PC-9 (cell line): ENCODE measurements around the gene SOX13.
"Not testable (repeated sequence)": the region's sequence is repeated elsewhere in the genome, so short reads cannot be mapped to it uniquely, and the experiment has no call there.

Experiments used
- EZH2 ChIP-seq: fragments of 200-600 bp; sonication (generic); IDR thresholded peaks from 2 replicates; pipeline ENCODE4 v1.8.0; 2017; ENCODE audit warnings: antibody characterized with exemption, low read depth
- TF ChIP-seq, protein P1 (sequence below): fragments of 200-600 bp; sonication (generic); conservative IDR thresholded peaks from 2 replicates; pipeline ENCODE4 v1.6.1; 2017; ENCODE audit warnings: mixed run types, antibody characterized with exemption, mild to moderate bottlenecking, moderate library complexity

DNA sequence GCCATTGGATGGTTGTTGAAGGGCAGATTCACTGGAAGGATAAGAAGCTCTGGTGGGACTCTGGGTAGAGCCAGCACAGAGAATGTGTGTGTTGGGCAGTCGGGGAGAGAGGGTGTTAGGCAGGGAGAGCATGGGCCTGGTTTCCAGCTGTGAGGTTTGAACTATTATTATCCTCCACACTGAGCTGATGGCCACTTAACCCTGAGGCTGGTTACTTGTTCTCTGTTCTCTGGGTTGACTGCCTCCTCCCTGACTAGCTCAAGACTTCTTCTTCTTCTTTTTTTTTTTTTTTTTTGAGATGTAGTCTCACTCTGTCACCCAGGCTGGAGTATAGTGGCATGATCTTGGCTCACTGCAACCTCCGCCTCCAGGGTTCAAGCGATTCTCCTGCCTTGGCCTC is 17.2 kb downstream of the SOX13 start:
- TF ChIP-seq, protein P1, sequence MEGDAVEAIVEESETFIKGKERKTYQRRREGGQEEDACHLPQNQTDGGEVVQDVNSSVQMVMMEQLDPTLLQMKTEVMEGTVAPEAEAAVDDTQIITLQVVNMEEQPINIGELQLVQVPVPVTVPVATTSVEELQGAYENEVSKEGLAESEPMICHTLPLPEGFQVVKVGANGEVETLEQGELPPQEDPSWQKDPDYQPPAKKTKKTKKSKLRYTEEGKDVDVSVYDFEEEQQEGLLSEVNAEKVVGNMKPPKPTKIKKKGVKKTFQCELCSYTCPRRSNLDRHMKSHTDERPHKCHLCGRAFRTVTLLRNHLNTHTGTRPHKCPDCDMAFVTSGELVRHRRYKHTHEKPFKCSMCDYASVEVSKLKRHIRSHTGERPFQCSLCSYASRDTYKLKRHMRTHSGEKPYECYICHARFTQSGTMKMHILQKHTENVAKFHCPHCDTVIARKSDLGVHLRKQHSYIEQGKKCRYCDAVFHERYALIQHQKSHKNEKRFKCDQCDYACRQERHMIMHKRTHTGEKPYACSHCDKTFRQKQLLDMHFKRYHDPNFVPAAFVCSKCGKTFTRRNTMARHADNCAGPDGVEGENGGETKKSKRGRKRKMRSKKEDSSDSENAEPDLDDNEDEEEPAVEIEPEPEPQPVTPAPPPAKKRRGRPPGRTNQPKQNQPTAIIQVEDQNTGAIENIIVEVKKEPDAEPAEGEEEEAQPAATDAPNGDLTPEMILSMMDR: not testable (repeated sequence)
- not testable (repeated sequence) for TF ChIP-seq EZH2
